ENCODE results near the gene NPL. TPM values are rescaled to one million over a fixed set of nuclear protein-coding genes. Genes with fewer than 3 reads are reported as not detected.

Gene NPL
- total RNA-seq, 2 donors from 2014 or later: 0.99 to 2.6 TPM

- Histone ChIP-seq H3K36me3 (replicated peaks in 1 of 2; ENCODE audit: insufficient read depth in 1 of 2, low read depth in 2 of 2) (peaks cover 7 to 61% of the 10 kb centered on the region in 2 donors), H3K9me3 (no peaks in the 10 kb centered on the region), H3K27ac (no peak overlapping the region), H3K27me3 (no peaks in the 10 kb centered on the region), H3K4me3 (no peak overlapping the region), H3K4me1 (no peaks in the 10 kb centered on the region)
- intact Hi-C loops (cut with DNase I): no loop called here
- 92 to 96% methylated on average over 2 of the region's 2 CpGs for whole genome bisulfite sequencing, 2 donors
- no peak for TF ChIP-seq CTCF (IDR thresholded peaks at IDR 0.05)
- no peak for TF ChIP-seq POLR2A (IDR thresholded peaks at IDR 0.05)
- ATAC-seq: no peak
- no peak for DNase-seq
Observed at GRCh38 chr1:182875889-182876288, 86.3 kb downstream of the NPL start.

- intact Hi-C loops (cut with DNase I): no loop called here
- no peaks in the 10 kb centered on the region for H3K9me3 ChIP-seq
- H3K27ac ChIP-seq: no peak overlapping the region
- peaks cover 7 to 70% of the 10 kb centered on the region in 2 donors for H3K36me3 ChIP-seq (replicated peaks in 1 of 2; ENCODE audit: insufficient read depth in 1 of 2, low read depth in 2 of 2)
- H3K4me1 ChIP-seq: no peaks in the 10 kb centered on the region
- TF ChIP-seq POLR2A (IDR thresholded peaks at IDR 0.05) (no peak), CTCF (IDR thresholded peaks at IDR 0.05) (no peak)
- no peak overlapping the region for H3K4me3 ChIP-seq
- no peak for ATAC-seq
- DNase-seq: no peak
- H3K27me3 ChIP-seq: no peaks in the 10 kb centered on the region
Observed at GRCh38 chr1:182877331-182877730, 87.8 kb downstream of the NPL start.

GRCh38 chr1:182877842-182878241 lies 88.3 kb downstream of the NPL start:
- Histone ChIP-seq H3K27ac (no peak overlapping the region), H3K9me3 (no peaks in the 10 kb centered on the region), H3K27me3 (no peaks in the 10 kb centered on the region), H3K36me3 (replicated peaks in 1 of 2; ENCODE audit: insufficient read depth in 1 of 2, low read depth in 2 of 2) (peaks cover 7 to 73% of the 10 kb centered on the region in 2 donors), H3K4me3 (no peak overlapping the region), H3K4me1 (no peaks in the 10 kb centered on the region)
- ATAC-seq: no peak
- DNase-seq: no peak
- no peak for TF ChIP-seq CTCF (IDR thresholded peaks at IDR 0.05)
- whole genome bisulfite sequencing, 2 donors: 89% methylated on average over 7 of the region's 7 CpGs
- intact Hi-C loops (cut with DNase I): no loop called here

Other genes starting within 250 kb of the NPL start
- gene RNASEL, start 200.5 kb upstream of the NPL start, total RNA-seq: 1 to 10 TPM in 1 of 2 donors, under 1 TPM in 1; 0.33 to 6.0 TPM
- 1 to 10 TPM; 2.6 to 3.9 TPM for gene RGS16, start 185.4 kb upstream of the NPL start, total RNA-seq
- not detected for gene RGS8, start 105.2 kb upstream of the NPL start, total RNA-seq
- gene DHX9, start 49.6 kb downstream of the NPL start, total RNA-seq: 10 to 100 TPM; 38.4 to 67.9 TPM
- gene SHCBP1L, start 163.4 kb downstream of the NPL start, total RNA-seq: not detected
- 10 to 100 TPM; 60.7 to 96.6 TPM for gene LAMC1, start 233.6 kb downstream of the NPL start, total RNA-seq